HG03039 (cell line): ENCODE data around the gene PTH2R.

Experiments used
- ATAC-seq: cut with Tn5 transposase; IDR thresholded peaks from one replicate; pipeline ENCODE4 v1.9.1; 2021; ENCODE audit warnings: mild to moderate bottlenecking, moderate library complexity; ENCODE audit not compliant: unreplicated experiment

PTH2R gene

DNA sequence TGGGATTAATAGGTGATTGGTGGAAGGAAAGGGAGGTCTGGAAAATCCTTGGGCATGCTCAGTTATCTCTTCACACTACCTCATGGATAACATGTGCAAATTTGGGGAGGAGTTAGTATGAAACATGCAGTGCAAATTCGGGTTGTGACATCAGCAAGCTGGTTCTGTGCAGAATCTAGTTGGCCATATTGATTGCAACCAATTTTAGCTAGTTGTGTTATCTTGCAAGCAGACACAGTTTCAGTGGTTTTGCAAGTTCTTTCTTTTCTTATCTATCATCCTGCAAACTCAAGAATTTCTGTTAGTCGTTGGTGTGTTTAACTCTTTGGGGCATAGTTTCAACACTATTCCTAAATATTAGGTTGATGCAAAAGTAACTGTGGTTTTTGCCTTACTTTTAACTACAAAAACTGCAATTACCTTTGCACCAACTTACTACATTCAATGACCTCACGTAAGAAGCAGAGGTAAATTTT, 135.4 kb downstream of the PTH2R start:
- no peak for ATAC-seq

DNA sequence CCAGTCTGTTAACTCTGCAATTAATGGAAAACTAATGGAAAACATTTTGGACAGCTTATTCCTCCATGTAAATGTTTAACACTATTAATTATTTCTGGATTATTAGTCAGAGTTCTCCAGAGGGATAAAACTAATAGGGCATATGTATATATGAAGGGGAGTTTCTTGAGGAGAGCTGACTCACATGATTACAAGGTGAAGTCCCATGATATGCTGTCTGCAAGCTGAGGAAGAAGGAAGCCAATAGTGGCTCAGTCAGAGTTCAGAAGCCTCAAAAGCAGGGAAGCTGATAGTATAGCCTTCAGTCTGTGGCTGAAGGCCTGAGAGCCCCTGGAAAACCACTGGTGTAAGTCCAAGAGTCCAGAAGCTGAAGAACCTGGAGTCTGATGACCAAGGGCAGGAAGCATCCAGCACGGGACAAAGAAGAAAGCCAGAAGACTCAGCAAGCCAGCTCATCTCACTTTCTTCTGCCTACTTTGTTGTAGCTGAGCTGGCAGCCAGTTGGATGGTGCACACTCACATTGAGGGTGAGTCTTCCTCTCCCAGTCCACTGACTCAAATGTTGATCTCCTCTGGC, 136.0 kb downstream of the PTH2R start:
- no peak for ATAC-seq
